GM12872 (cell line): ENCODE data around the gene NUP42.

Source experiments
- CTCF ChIP-seq: IDR thresholded peaks from 3 replicates; pipeline ENCODE4 v1.5.1; 2011; ENCODE audit warnings: low read depth, mild to moderate bottlenecking, low read length, moderate library complexity; ENCODE audit not compliant: insufficient read depth

The NUP42 gene

DNA sequence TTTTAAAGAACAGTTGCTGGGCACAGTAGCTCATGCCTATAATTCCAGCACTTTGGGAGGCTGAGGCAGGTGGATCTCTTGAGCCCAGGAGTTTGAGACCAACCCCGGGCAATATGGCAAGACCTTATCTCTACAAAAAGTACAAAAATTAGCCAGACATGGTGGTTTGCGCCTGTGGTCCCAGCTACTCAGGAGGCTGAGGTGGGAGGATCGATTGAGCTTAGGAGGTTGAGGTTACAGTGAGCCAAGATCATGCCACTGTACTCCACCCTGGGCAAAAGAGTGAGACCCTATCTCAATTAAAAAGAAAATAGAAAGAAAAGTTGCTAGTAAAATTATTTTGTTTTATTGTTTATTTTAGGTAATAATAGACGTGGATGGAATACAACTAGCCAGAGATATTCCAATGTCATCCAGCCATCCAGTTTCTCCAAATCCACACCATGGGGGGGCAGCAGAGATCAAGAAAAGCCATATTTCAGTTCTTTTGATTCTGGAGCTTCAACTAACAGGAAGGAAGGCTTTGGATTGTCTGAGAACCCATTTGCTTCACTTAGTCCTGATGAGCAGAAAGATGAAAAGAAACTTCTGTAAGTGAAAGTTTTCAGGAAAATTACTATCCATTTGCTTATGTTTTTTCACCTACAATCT lies 3.0 kb downstream of the NUP42 start:
- TF ChIP-seq CTCF, result peak; percentile 37; the same call in 2 of the 3 replicates

GRCh38 chr7:23185980-23186379 lies 4.1 kb downstream of the NUP42 start:
- no peak for TF ChIP-seq CTCF

DNA sequence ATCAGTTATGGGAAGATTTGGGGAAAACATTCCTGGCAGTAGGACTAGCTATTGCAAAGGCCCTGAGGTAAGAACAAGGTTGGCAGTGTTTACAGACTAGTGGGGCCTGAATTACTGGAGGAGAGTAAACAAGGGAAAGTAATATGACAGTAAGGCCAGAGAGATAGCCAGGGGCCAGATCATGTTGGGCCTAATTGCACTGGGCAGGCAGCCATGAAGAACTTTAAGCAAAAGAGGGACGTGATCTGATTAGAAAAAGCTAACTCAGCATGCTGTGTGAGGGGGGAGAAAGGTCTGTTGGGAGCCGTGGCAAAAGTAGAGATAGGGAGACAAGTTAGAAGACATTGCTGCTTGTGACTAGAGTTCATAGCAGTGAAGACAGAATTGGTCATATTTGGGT lies 9.2 kb downstream of the NUP42 start:
- no peak for TF ChIP-seq CTCF

- TF ChIP-seq CTCF, result no peak
These were observed 14.5 kb downstream of the NUP42 start for GRCh38 chr7:23196306-23196705.

- TF ChIP-seq CTCF, result no peak
These were observed 18.5 kb downstream of the NUP42 start for GRCh38 chr7:23200331-23200730.

- TF ChIP-seq CTCF, result no peak
These were observed 22.4 kb downstream of the NUP42 start for GRCh38 chr7:23204241-23204640.

DNA sequence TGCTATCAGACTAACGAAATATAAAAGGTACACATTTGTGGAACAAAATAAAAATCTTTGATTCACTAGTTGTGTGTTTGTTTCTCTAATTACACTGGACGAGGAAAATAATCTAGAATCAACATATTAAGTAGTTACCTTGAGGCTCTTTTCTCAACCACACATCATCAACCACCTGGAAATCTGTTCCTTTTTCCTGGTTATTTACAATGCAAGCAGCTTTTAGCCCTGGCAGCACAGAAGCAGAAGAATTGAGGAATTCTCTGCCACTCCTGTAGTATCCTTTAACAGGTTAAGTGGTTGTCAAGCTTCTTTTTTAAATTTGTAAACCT lies 23.7 kb downstream of the NUP42 start:
- no peak for TF ChIP-seq CTCF
